Mucosa of rectum (tissue), 2 donors: ENCODE measurements around the gene SASH1.

Experiments used
- H3K27ac ChIP-seq, 2 donors: one replicate each; pipeline ENCODE4 v1.7.0; 2013; ENCODE audit warnings: inconsistent platforms in 2 of 2, low read depth in 2 of 2, low read length in 2 of 2
- H3K27me3 ChIP-seq, 2 donors: one replicate each; pipeline ENCODE4 v1.7.0; 2013; ENCODE audit warnings: low read length in 2 of 2; ENCODE audit not compliant: control insufficient read depth in 2 of 2, insufficient read depth in 2 of 2
- H3K36me3 ChIP-seq, 2 donors: one replicate each; pipeline ENCODE4 v1.7.0; 2013; ENCODE audit warnings: low read length in 2 of 2; ENCODE audit not compliant: control insufficient read depth in 2 of 2, insufficient read depth in 2 of 2
- H3K4me1 ChIP-seq, 2 donors: one replicate each; pipeline ENCODE4 v1.7.0; 2013; ENCODE audit warnings: low read length in 2 of 2, mild to moderate bottlenecking in 1 of 2; ENCODE audit not compliant: control insufficient read depth in 2 of 2, insufficient read depth in 2 of 2
- H3K4me3 ChIP-seq, 2 donors: one replicate each; pipeline ENCODE4 v1.7.0; 2013; ENCODE audit warnings: low read length in 2 of 2
- H3K9ac ChIP-seq, 2 donors: one replicate each; pipeline ENCODE4 v1.7.0; 2013; ENCODE audit warnings: low read length in 2 of 2, low read depth in 1 of 2, mild to moderate bottlenecking in 1 of 2
- H3K9me3 ChIP-seq, 2 donors: one replicate each; pipeline ENCODE4 v1.7.0; 2013; ENCODE audit warnings: low read length in 2 of 2; ENCODE audit not compliant: control insufficient read depth in 2 of 2
- donor health status: healthy.
- donor health status: Normal muscosa, but diverticular disease.

The SASH1 gene

GRCh38 chr6:148453906-148454305, 111.3 kb downstream of the SASH1 start:
- no peak overlapping the region for H3K9ac ChIP-seq
- H3K4me1 ChIP-seq: no peaks in the 10 kb centered on the region
- no peaks in the 10 kb centered on the region for H3K27me3 ChIP-seq
- H3K9me3 ChIP-seq: no peaks in the 10 kb centered on the region
- no peak overlapping the region for H3K4me3 ChIP-seq
- no peak overlapping the region for H3K27ac ChIP-seq
- no peaks in the 10 kb centered on the region for H3K36me3 ChIP-seq

GRCh38 chr6:148455225-148455624, 112.6 kb downstream of the SASH1 start:
- Histone ChIP-seq H3K27me3 (no peaks in the 10 kb centered on the region), H3K36me3 (no peaks in the 10 kb centered on the region), H3K4me1 (no peaks in the 10 kb centered on the region), H3K9me3 (no peaks in the 10 kb centered on the region), H3K4me3 (no peak overlapping the region), H3K9ac (no peak overlapping the region), H3K27ac (no peak overlapping the region)

- Histone ChIP-seq H3K4me1 (no peaks in the 10 kb centered on the region), H3K4me3 (no peak overlapping the region), H3K9ac (no peak overlapping the region), H3K27me3 (no peaks in the 10 kb centered on the region), H3K9me3 (no peaks in the 10 kb centered on the region), H3K36me3 (no peaks in the 10 kb centered on the region), H3K27ac (no peak overlapping the region)
Measured at GRCh38 chr6:148455674-148456558, 113.3 kb downstream of the SASH1 start.

- Histone ChIP-seq H3K4me1 (no peaks in the 10 kb centered on the region), H3K27ac (no peak overlapping the region)
Measured at GRCh38 chr6:148457137-148457842, 114.7 kb downstream of the SASH1 start.

GRCh38 chr6:148457843-148458159, 115.2 kb downstream of the SASH1 start:
- H3K27ac ChIP-seq: no peak overlapping the region
- H3K27me3 ChIP-seq: no peaks in the 10 kb centered on the region
- no peaks in the 10 kb centered on the region for H3K4me1 ChIP-seq
- no peak overlapping the region for H3K4me3 ChIP-seq
- H3K9me3 ChIP-seq: no peaks in the 10 kb centered on the region
- H3K36me3 ChIP-seq: no peaks in the 10 kb centered on the region
- no peak overlapping the region for H3K9ac ChIP-seq

More at GRCh38 chr6:148457137-148457842, 114.7 kb downstream of the SASH1 start:
- no peak overlapping the region for H3K9ac ChIP-seq
- no peak overlapping the region for H3K4me3 ChIP-seq
- H3K9me3 ChIP-seq: no peaks in the 10 kb centered on the region
- no peaks in the 10 kb centered on the region for H3K36me3 ChIP-seq
- H3K27me3 ChIP-seq: no peaks in the 10 kb centered on the region

GRCh38 chr6:148459238-148459637, 116.6 kb downstream of the SASH1 start:
- H3K4me1 ChIP-seq: no peaks in the 10 kb centered on the region
- H3K27me3 ChIP-seq: no peaks in the 10 kb centered on the region
- H3K4me3 ChIP-seq: no peak overlapping the region
- H3K9ac ChIP-seq: no peak overlapping the region
- no peaks in the 10 kb centered on the region for H3K36me3 ChIP-seq
- H3K27ac ChIP-seq: no peak overlapping the region
- no peaks in the 10 kb centered on the region for H3K9me3 ChIP-seq

GRCh38 chr6:148460876-148461646, 118.4 kb downstream of the SASH1 start:
- Histone ChIP-seq H3K27ac (no peak overlapping the region), H3K36me3 (no peaks in the 10 kb centered on the region), H3K4me3 (no peak overlapping the region)

GRCh38 chr6:148461986-148462577, 119.4 kb downstream of the SASH1 start:
- Histone ChIP-seq H3K9ac (no peak overlapping the region), H3K9me3 (no peaks in the 10 kb centered on the region), H3K4me1 (no peaks in the 10 kb centered on the region), H3K27me3 (no peaks in the 10 kb centered on the region), H3K4me3 (no peak overlapping the region), H3K27ac (no peak overlapping the region), H3K36me3 (no peaks in the 10 kb centered on the region)

More at GRCh38 chr6:148460876-148461646, 118.4 kb downstream of the SASH1 start:
- Histone ChIP-seq H3K9ac (no peak overlapping the region), H3K9me3 (no peaks in the 10 kb centered on the region), H3K4me1 (no peaks in the 10 kb centered on the region), H3K27me3 (no peaks in the 10 kb centered on the region)

- no peak overlapping the region for H3K27ac ChIP-seq
- H3K27me3 ChIP-seq: no peaks in the 10 kb centered on the region
- no peak overlapping the region for H3K4me3 ChIP-seq
- H3K36me3 ChIP-seq: no peaks in the 10 kb centered on the region
- no peaks in the 10 kb centered on the region for H3K4me1 ChIP-seq
- no peak overlapping the region for H3K9ac ChIP-seq
- H3K9me3 ChIP-seq: no peaks in the 10 kb centered on the region
Measured at GRCh38 chr6:148463671-148464070, 121.0 kb downstream of the SASH1 start.
